Heart right ventricle (tissue), 16 donors: ENCODE measurements around the gene GRIK4. TPM values are rescaled to one million over a fixed set of nuclear protein-coding genes. Genes with fewer than 3 reads are reported as not detected.

Experiments
- ATAC-seq, 8 donors: fragments of 200-7000 bp; cut with Tn5 transposase; one replicate each; pipeline ENCODE4 v1.9.1; 2020; ENCODE audit warnings: mild to moderate bottlenecking in 8 of 8, moderate library complexity in 8 of 8, moderate number of reproducible peaks in 1 of 8
- DNase-seq, 2 donors: peaks; one replicate each; pipeline ENCODE4 v3.0.0-alpha.2; 2020
- H3K27ac ChIP-seq, 10 donors: fragments of 200-600 bp; sonication (generic) in 2 of 10; one replicate each; pipeline versions ENCODE4 v1.5.0 to v1.8.0; 2020 to 2022; ENCODE audit warnings: mild to moderate bottlenecking in 3 of 10
- H3K27me3 ChIP-seq, 7 donors: fragments of 200-600 bp; one replicate each; pipeline ENCODE4 v1.8.0; 2021 to 2022; ENCODE audit warnings: mild to moderate bottlenecking in 2 of 7
- H3K36me3 ChIP-seq, 9 donors: fragments of 200-600 bp; sonication (generic) in 1 of 9; one replicate each; pipeline versions ENCODE4 v1.5.0 to v1.8.0; 2020 to 2022; ENCODE audit warnings: mild to moderate bottlenecking in 2 of 9
- H3K4me1 ChIP-seq, 9 donors: fragments of 200-600 bp; sonication (generic) in 1 of 9; one replicate each; pipeline versions ENCODE4 v1.5.0 to v1.8.0; 2020 to 2022; ENCODE audit warnings: mild to moderate bottlenecking in 4 of 9
- H3K4me3 ChIP-seq, 10 donors: fragments of 200-600 bp; sonication (generic) in 2 of 10; one replicate each; pipeline versions ENCODE4 v1.5.0 to v1.8.0; 2020 to 2022; ENCODE audit warnings: mild to moderate bottlenecking in 7 of 10, moderate library complexity in 2 of 10
- H3K9me3 ChIP-seq, 11 donors: fragments of 200-600 bp in 10 of 11; sonication (generic) in 2 of 11; one replicate each; pipeline versions ENCODE4 v1.5.0 to v1.8.0; 2013 to 2022; ENCODE audit warnings: mild to moderate bottlenecking in 2 of 11, control low read depth in 1 of 11, moderate library complexity in 1 of 11
- CTCF ChIP-seq, 9 donors: fragments of 200-600 bp; sonication (generic) in 2 of 9; IDR thresholded peaks; one replicate each; pipeline versions ENCODE4 v1.5.0 to v1.8.0; 2021 to 2022; ENCODE audit warnings: antibody characterized with exemption in 9 of 9, mild to moderate bottlenecking in 5 of 9, moderate library complexity in 1 of 9
- WGBS, 2 donors: extraction: QIAGEN DNeasy Blood & Tissue Kit; methylation state at CpG; one replicate each; pipeline ENCODE4 v1.1.7; 2013; ENCODE audit warnings: inconsistent platforms in 1 of 2; 5-methylcytosine and 5-hydroxymethylcytosine counted together
- intact Hi-C, 10 donors: fragments of 100-400 bp; cut with DNase I; formaldehyde crosslinking; loops; one replicate each; pipeline versions ENCODE4 v1.11.1 to v1.14.2; 2022
- polyA plus RNA-seq, 2 donors: library from polyadenylated mRNA; stranded (reverse); fragments of 200-250 nt; gene quantifications; one replicate each; pipeline ENCODE4 v1.2.3, GENCODE V29; 2013
- total RNA-seq, 10 donors: library from RNA; stranded (reverse); fragmentation: NEBNext Ultra II Directional in 3 of 10; extraction: Animal tissue kit (Norgen Biotek cat#: 25700) in 3 of 10; gene quantifications; one replicate each; pipeline versions ENCODE4 v1.2.1 to v1.2.4, GENCODE V29; 2021 to 2023
- donor health status: Arrhythmogenic right ventricular cardiomyopathy.
- donor health status: ischemic (EF 13 %, LVEDD 7.1; RV severe dilation, severe dysfunction).
- donor health status: healthy with polysubstance abuse.
- donor health status: DM: no; HTN: yes; CAD: no.
- donor health status: DM: no; HTN: no; CAD: no.
- donor health status: ischemic (EF 25% LVEDD 6.9; RV normal size, moderate dysfunction).
- donor health status: ischemic (EF 25% LVEDD 5.7; RV mildly dilated, moderate dysfunction).
- donor health status: healthy.
- donor health status: DM: yes; HTN: yes; CAD: no.
- donor health status: Ischemic cardiomyopathy.
- donor health status: ischemic (EF 35%, LVEDD 5.7; RV mildly dilated, moderate dysfunction).
- donor health status: nonischemic (EF 11% LVEDD 7.7; RV severe dilation, severe dysfunction).
- donor health status: DM: yes; HTN: yes; CAD: no.
- donor health status: PGD.
- donor health status: ischemic (EF 29% LVEDD 5.4; RV normal size, mild dysfunction).
- donor health status: nonischemic (EF 23%, LVEDD 6.1; RV moderate dilation, normal function).

Gene GRIK4
- total and polyA plus RNA-seq, 12 donors = 0.01 to 0.85 (median 0.37) TPM; not detected in 6

DNA sequence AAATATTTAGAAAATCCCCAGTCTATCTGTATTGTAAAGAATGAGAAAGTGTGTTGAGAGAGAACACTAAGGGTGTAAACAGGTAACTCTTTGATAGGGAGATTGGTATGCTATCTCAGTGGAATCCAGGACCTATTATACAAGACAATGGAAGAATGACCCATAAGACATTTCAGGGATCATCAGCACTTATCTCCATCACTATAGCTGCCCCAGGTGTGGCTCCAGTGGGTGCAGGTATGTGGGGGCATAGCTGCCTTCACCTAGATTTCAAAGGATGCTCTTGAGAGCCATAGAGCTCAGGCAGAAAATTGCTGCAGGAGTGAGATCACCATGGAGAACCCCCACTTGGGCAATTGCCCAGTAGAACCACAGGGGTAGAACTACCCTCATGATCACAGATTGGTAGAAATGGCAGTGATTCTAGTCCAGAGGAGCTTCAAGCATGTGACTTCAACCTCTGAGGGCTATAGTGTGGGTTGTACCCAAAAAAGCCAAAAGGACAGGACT lies 260.1 kb downstream of the GRIK4 start:
- Histone ChIP-seq H3K36me3 (no peaks in the 10 kb centered on the region), H3K9me3 (peaks cover 0 to 22% (median 12%) of the 10 kb centered on the region in 11 donors), H3K4me1 (no peaks in the 10 kb centered on the region), H3K27ac (no peak overlapping the region), H3K27me3 (peaks cover 0 to 23% (median 10%) of the 10 kb centered on the region in 7 donors), H3K4me3 (no peak overlapping the region)
- intact Hi-C loops = no loop called here
- TF ChIP-seq CTCF (IDR thresholded peaks at IDR 0.05) = no peak
- ATAC-seq = no peak
- DNase-seq = no peak

GRCh38 chr11:120773501-120774031 lies 262.0 kb downstream of the GRIK4 start:
- Histone ChIP-seq H3K27me3 (peaks cover 0 to 30% (median 18%) of the 10 kb centered on the region in 7 donors), H3K27ac (no peak overlapping the region), H3K4me3 (no peak overlapping the region), H3K9me3 (peaks cover 0 to 6% (median 0%) of the 10 kb centered on the region in 11 donors), H3K4me1 (no peaks in the 10 kb centered on the region), H3K36me3 (no peaks in the 10 kb centered on the region)
- ATAC-seq = no peak
- no peak for TF ChIP-seq CTCF (IDR thresholded peaks at IDR 0.05)
- WGBS, 2 donors = 76 to 79% methylated on average over 5 of the region's 5 CpGs
- DNase-seq = no peak
- intact Hi-C loops = no loop called here

DNA sequence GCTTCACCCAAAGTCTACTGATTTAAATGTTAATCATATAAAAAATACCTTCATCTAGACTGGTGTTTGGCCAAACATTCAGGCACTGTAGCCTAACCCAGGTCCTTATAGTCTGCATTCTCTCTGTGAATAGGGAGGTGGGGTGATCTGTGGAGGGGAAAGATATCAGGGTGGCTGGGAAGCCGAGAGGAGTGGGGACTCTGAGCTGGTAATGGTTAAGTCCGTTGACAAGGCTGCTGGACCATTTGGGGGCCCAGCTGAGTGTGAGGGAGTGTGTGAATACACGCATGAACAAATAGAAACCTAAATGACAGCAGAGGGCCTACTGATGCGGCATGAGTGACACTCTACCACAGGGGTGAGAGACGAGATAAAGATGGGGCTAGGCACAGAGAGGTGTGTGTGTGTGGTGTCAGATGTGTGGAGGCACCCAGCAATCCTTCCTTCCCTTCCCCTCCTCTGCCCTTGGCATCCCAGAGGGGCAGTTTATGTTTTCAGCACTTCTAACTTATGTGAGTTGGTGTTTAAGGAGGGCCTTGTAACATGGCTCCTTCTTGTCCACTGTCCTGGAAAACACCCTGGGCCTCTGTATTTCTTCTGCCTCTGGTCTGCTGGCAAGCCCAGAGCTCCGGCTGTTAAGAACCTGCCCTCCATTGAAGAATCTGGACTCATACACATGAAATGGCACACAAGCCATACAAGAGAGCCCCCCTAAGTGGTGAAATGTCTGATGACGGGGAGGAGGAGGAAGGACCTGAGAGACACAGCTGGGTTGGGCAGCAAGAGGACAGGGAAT lies 263.2 kb downstream of the GRIK4 start:
- 74% methylated on average over 7 of the region's 7 CpGs for WGBS, 2 donors
- no peak for ATAC-seq
- Histone ChIP-seq H3K9me3 (no peaks in the 10 kb centered on the region), H3K4me3 (no peak overlapping the region), H3K27ac (no peak overlapping the region), H3K27me3 (peaks cover 0 to 34% (median 21%) of the 10 kb centered on the region in 7 donors), H3K4me1 (no peaks in the 10 kb centered on the region), H3K36me3 (no peaks in the 10 kb centered on the region)
- intact Hi-C loops = no loop called here
- DNase-seq = no peak
- no peak for TF ChIP-seq CTCF (IDR thresholded peaks at IDR 0.05)

DNA sequence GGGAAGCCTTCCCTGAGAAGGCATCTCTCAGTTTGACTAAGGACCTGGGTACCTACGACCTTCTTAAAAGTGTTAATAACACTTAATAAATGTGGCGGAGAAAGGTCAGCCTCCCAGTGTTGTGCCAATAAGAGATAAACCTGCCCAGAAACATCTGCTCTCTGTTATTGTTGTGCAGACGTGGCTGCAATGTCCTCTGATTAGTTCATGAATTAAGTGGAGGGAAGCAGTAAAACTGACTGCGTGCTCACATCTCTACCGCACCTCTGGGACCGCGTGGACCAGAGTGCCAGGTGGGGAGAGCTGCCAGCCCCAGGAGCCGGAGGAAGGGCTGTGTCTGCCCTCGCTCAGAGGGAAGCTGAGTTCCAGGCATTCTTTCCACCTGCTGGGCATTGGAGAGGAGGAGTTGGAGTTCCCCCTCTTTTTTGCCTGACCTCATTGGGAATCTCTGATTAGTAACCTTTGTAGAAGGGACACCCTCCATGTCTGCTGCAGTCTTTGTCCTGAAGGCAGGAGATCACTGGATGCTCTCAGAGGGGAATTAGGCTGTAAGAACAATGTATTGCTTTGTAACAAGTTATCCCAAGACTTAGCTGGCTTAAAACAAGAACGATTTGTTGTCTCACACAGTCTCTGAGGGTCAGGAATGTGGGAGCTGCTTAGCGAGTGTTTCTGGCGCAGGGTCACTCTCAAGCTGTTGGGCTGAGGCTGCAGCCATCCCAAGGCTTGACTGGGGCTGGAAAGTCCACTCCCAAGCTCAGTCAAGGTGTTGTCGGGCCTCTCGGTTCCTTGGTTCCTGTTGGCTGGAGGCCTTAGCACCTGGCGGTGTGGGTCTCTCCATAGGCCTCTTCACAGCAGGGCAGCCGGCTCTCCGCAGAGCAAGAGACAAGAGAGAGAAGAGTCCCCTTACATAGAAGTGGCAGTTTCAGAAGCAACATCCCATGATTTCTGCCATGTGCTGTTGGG lies 264.7 kb downstream of the GRIK4 start:
- intact Hi-C loops = no loop called here
- DNase-seq = no peak
- Histone ChIP-seq H3K4me3 (no peak overlapping the region), H3K36me3 (no peaks in the 10 kb centered on the region), H3K9me3 (no peaks in the 10 kb centered on the region), H3K27me3 (peaks cover 0 to 34% (median 22%) of the 10 kb centered on the region in 7 donors), H3K4me1 (no peaks in the 10 kb centered on the region), H3K27ac (no peak overlapping the region)
- 58 to 60% methylated on average over 17 of the region's 17 CpGs for WGBS, 2 donors
- no peak for TF ChIP-seq CTCF (IDR thresholded peaks at IDR 0.05)
- no peak for ATAC-seq
